Endothelial cell of umbilical vein (primary cell): ENCODE results near the gene SLC6A6. TPM values are rescaled to one million over a fixed set of nuclear protein-coding genes. Genes with fewer than 3 reads are reported as not detected.

Source experiments
- BruUV-seq: library from RNA; stranded (reverse); fragments of 400-500 nt; replicated peaks from 2 replicates; lab custom pipeline; 2021; lab: Mats Ljungman, UMichigan
- CTCF ChIA-PET: fragments of 300-600, 350-600 bp; sonication (Branson Sonifier 250); formaldehyde crosslinking; loops from one replicate; lab custom pipeline; 2021; ENCODE audit warnings: antibody characterized with exemption, inconsistent platforms; lab: Charles Lee
- POLR2A ChIA-PET: fragments of 300-600, 350-600 bp; sonication (Branson Sonifier 250); formaldehyde crosslinking; loops from one replicate; lab custom pipeline; 2021; ENCODE audit warnings: antibody characterized with exemption, inconsistent platforms; lab: Charles Lee
- DNase-seq: peaks from one replicate; pipeline ENCODE4 v3.0.0-alpha.2; 2011; ENCODE audit warnings: low read depth, low spot score
- FAIRE-seq: peaks from 2 replicates; lab custom pipeline; 2011; peaks lifted over from hg19 to GRCh38; lab: Jason Lieb, UNC
- H2AFZ ChIP-seq: 2 replicates; pipeline ENCODE4 v1.6.0; 2012; ENCODE audit warnings: low read depth, low read length, control low read depth, inconsistent platforms
- H3K27ac ChIP-seq: 2 replicates; pipeline ENCODE4 v1.5.1; 2011; ENCODE audit warnings: low read depth, mild to moderate bottlenecking, control low read depth, low read length, moderate library complexity; ENCODE audit not compliant: insufficient read depth
- H3K27me3 ChIP-seq, 2 experiments: 2 replicates each; pipeline versions ENCODE4 v1.6.0 to v1.6.1; 2011; ENCODE audit warnings: low read length in 2 of 2, mixed read lengths in 1 of 2; ENCODE audit not compliant: control insufficient read depth in 2 of 2, insufficient read depth in 2 of 2
- H3K36me3 ChIP-seq, 2 experiments: 2 replicates in 1 of 2; 3 replicates in 1 of 2; pipeline ENCODE4 v1.5.1; 2011; ENCODE audit warnings: low read length in 2 of 2, mild to moderate bottlenecking in 1 of 2, moderate library complexity in 1 of 2; ENCODE audit not compliant: control insufficient read depth in 2 of 2, insufficient read depth in 2 of 2; ENCODE audit errors: extremely low read depth in 1 of 2
- H3K4me1 ChIP-seq: 3 replicates; pipeline ENCODE4 v1.5.1; 2011; ENCODE audit warnings: mild to moderate bottlenecking, low read length; ENCODE audit not compliant: control insufficient read depth, insufficient read depth; ENCODE audit errors: extremely low read depth
- H3K4me2 ChIP-seq: 2 replicates; pipeline ENCODE4 v1.6.1; 2011; ENCODE audit warnings: low read length, control low read depth, mixed read lengths; ENCODE audit not compliant: insufficient read depth
- H3K4me3 ChIP-seq, 3 experiments: fragments of 200-600 bp in 1 of 3; sonication (generic), shearing (Covaris generic) in 1 of 3; replicated peaks in 1 of 3; 2 replicates each; pipeline ENCODE4 v1.5.1; 2011 to 2016; ENCODE audit warnings: control low read depth in 3 of 3, low read length in 3 of 3, mild to moderate bottlenecking in 2 of 3, inconsistent platforms in 1 of 3, low read depth in 1 of 3, moderate library complexity in 1 of 3; ENCODE audit not compliant: insufficient read depth in 1 of 3
- H3K79me2 ChIP-seq: 2 replicates; pipeline ENCODE4 v1.6.0; 2012; ENCODE audit warnings: low read length, inconsistent platforms; ENCODE audit not compliant: control insufficient read depth, insufficient read depth
- H3K9ac ChIP-seq: replicated peaks from 2 replicates; pipeline ENCODE3; 2011; ENCODE audit warnings: low read length, control low read depth; ENCODE audit not compliant: insufficient read depth; ENCODE audit errors: extremely low read depth
- H3K9me1 ChIP-seq: replicated peaks from 3 replicates; pipeline ENCODE4 v1.6.0; 2011; ENCODE audit warnings: mild to moderate bottlenecking, low read length; ENCODE audit not compliant: control insufficient read depth, insufficient read depth; ENCODE audit errors: extremely low read depth
- H3K9me3 ChIP-seq: replicated peaks from 2 replicates; pipeline ENCODE4 v1.5.1; 2012; ENCODE audit warnings: low read length, inconsistent platforms; ENCODE audit not compliant: control insufficient read depth, insufficient read depth
- H4K20me1 ChIP-seq: replicated peaks from 2 replicates; pipeline ENCODE3; 2011; ENCODE audit warnings: mild to moderate bottlenecking, low read length; ENCODE audit not compliant: control insufficient read depth, insufficient read depth; ENCODE audit errors: extremely low read depth
- CTCF ChIP-seq, 2 donors: IDR thresholded peaks; 1 replicate in 1 of 2; 2 replicates in 1 of 2; pipeline ENCODE4 v1.5.1; 2011; ENCODE audit warnings: low read length in 2 of 2, mild to moderate bottlenecking in 2 of 2, moderate library complexity in 2 of 2, control low read depth in 1 of 2, inconsistent platforms in 1 of 2, low read depth in 1 of 2; ENCODE audit not compliant: insufficient read depth in 1 of 2; ENCODE audit errors: extremely low read depth in 1 of 2
- EZH2 ChIP-seq: IDR thresholded peaks from 2 replicates; pipeline ENCODE4 v1.6.1; 2012; ENCODE audit warnings: borderline replicate concordance, low read depth, mild to moderate bottlenecking, moderate library complexity, low read length, inconsistent platforms; ENCODE audit not compliant: severe bottlenecking
- FOS ChIP-seq: IDR thresholded peaks from 2 replicates; pipeline ENCODE4 v1.6.1; 2011; ENCODE audit warnings: mild to moderate bottlenecking, low read length, moderate library complexity, borderline replicate concordance; ENCODE audit not compliant: insufficient read depth
- GATA2 ChIP-seq: IDR thresholded peaks from 2 replicates; pipeline ENCODE4 v1.7.0; 2011; ENCODE audit warnings: low read depth, mild to moderate bottlenecking, moderate library complexity, mixed read lengths, low read length; ENCODE audit not compliant: insufficient read length, insufficient read depth
- JUN ChIP-seq: IDR thresholded peaks from 2 replicates; pipeline ENCODE4 v1.6.1; 2011; ENCODE audit warnings: borderline replicate concordance, low read depth; ENCODE audit not compliant: insufficient read length, insufficient read depth
- MAX ChIP-seq: IDR thresholded peaks from 2 replicates; pipeline ENCODE4 v1.6.1; 2011; ENCODE audit not compliant: insufficient read depth, insufficient read length
- MYC ChIP-seq: IDR thresholded peaks from one replicate; pipeline ENCODE4 v1.6.1; 2011; ENCODE audit warnings: mild to moderate bottlenecking, low read depth, low read length
- POLR2A ChIP-seq: IDR thresholded peaks from 2 replicates; pipeline ENCODE4 v1.6.1; 2012; ENCODE audit warnings: low read depth, mild to moderate bottlenecking, control low read depth, low read length
- POLR2AphosphoS5 ChIP-seq: IDR thresholded peaks from 2 replicates; pipeline ENCODE4 v1.6.1; 2012; ENCODE audit warnings: low read depth, mild to moderate bottlenecking, control low read depth, low read length, moderate library complexity; ENCODE audit not compliant: insufficient read depth
- dilution Hi-C: fragments of 300-500 bp; cut with MboI; formaldehyde crosslinking; loops from one replicate; pipeline ENCODE4 v1.15.0; 2019; ENCODE audit warnings: low sequenced_read_pairs; ENCODE audit not compliant: extremely low pct_ligation_motif_present
- intact Hi-C: fragments of 100-400 bp; cut with micrococcal nuclease; formaldehyde crosslinking; loops from one replicate; pipeline ENCODE4 v1.10.0; 2022
- polyA plus RNA-seq, 4 experiments: library from polyadenylated mRNA; depleted of rRNA in 3 of 4; stranded (reverse) in 3 of 4; unstranded in 1 of 4; fragments of >200 nt; gene quantifications; 2 replicates each; pipeline versions ENCODE4 v1.2.1 to v1.2.3, GENCODE V29; 2011 to 2012; ENCODE audit warnings: missing spikeins in 1 of 4
- total RNA-seq: library from RNA; stranded (reverse); gene quantifications from 2 replicates; pipeline ENCODE4 v1.2.3, GENCODE V29; 2021

The SLC6A6 gene
- total and polyA plus RNA-seq, 2 donors (not counting 3 experiments of a cell fraction or from before 2014, with no cell fraction given) = 25.7 to 38.0 TPM

DNA sequence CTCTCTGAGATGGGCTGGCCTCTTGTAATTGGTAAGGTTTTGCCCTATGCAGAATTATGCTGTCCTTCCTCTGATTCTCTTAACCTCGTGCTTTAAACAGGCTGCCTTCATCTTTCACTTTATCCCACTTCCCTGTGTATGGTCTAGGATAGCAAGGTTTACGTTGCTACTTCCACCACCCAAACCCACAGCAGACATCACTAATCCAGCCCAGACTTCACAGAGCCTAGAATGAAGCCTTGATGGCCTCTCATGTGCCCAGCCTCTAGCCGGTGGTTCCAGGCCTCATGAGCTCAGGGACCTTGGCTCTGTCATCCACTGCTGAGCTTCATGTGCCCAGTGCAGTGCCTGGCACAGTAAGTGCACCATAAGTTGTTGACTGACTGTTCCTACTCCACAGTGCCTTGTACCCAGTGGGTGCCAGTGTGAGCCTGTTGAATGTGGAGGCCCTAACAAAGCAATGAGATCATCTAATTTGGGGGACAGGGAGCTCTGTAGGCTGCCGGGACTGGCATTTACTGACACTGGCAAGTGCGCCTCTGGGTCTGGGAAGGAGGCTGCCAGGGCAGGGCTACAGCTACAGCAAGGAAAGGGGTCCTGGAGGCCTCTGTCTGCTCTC lies 12.5 kb downstream of the SLC6A6 start:
- no peaks in the 10 kb centered on the region for H3K9me3 ChIP-seq
- ChIA-PET POLR2A (no interaction called here), CTCF (interaction anchor here (0.9 to 1.7 kb wide), 5 partner anchors 21 to 154 kb away, joined by 3 to 8 read pairs (median 3); no protein-coding TSS in a partner anchor)
- H3K27ac ChIP-seq = no peak overlapping the region
- intact Hi-C loops (no loop called here), dilution Hi-C loops (no loop called here)
- H3K79me2 ChIP-seq = peaks cover 41% of the 10 kb centered on the region
- no peak for FAIRE-seq
- no peaks in the 10 kb centered on the region for H3K9me1 ChIP-seq
- H3K4me2 ChIP-seq = no peak overlapping the region
- no peaks in the 10 kb centered on the region for H3K27me3 ChIP-seq
- peaks cover 0 to 6% of the 10 kb centered on the region in 2 experiments for H3K36me3 ChIP-seq
- H3K9ac ChIP-seq = no peak overlapping the region
- H3K4me1 ChIP-seq = peaks cover 11% of the 10 kb centered on the region
- no peak for DNase-seq
- H3K4me3 ChIP-seq = no peak overlapping the region
- H4K20me1 ChIP-seq = no peaks in the 10 kb centered on the region
- BruUV-seq = no TSS peak
- no peak overlapping the region for H2AFZ ChIP-seq
- TF ChIP-seq POLR2AphosphoS5 = no peak
- no peak for TF ChIP-seq MYC
- TF ChIP-seq JUN = no peak
- TF ChIP-seq POLR2A = no peak
- TF ChIP-seq FOS = no peak
- TF ChIP-seq MAX = no peak
- TF ChIP-seq CTCF (IDR thresholded peaks at IDR 0.05; ENCODE audit: extremely low read depth in 1 of 2, insufficient read depth in 1 of 2, low read depth in 1 of 2, low read length in 2 of 2) = no peak
- no peak for TF ChIP-seq EZH2
- no peak for TF ChIP-seq GATA2
